HG02938 (cell line): ENCODE measurements around the gene ARHGAP22.

Experiments used
- ATAC-seq: cut with Tn5 transposase; IDR thresholded peaks from one replicate; pipeline ENCODE4 v1.9.1; 2021; ENCODE audit warnings: mild to moderate bottlenecking, moderate library complexity; ENCODE audit not compliant: unreplicated experiment

The ARHGAP22 gene

GRCh38 chr10:48485711-48486110 is 119.2 kb downstream of the ARHGAP22 start:
- ATAC-seq, result no peak

- ATAC-seq, result no peak
These were observed 120.0 kb downstream of the ARHGAP22 start for GRCh38 chr10:48484911-48485310.

GRCh38 chr10:48482207-48482606 is 122.7 kb downstream of the ARHGAP22 start:
- no peak for ATAC-seq

GRCh38 chr10:48481385-48481784 is 123.5 kb downstream of the ARHGAP22 start:
- no peak for ATAC-seq

- ATAC-seq, result no peak
These were observed 124.2 kb downstream of the ARHGAP22 start for GRCh38 chr10:48480397-48481374.

- no peak for ATAC-seq
These were observed 125.7 kb downstream of the ARHGAP22 start for GRCh38 chr10:48478980-48479811.

GRCh38 chr10:48478469-48478868 is 126.4 kb downstream of the ARHGAP22 start:
- no peak for ATAC-seq

GRCh38 chr10:48477616-48478015 is 127.3 kb downstream of the ARHGAP22 start:
- no peak for ATAC-seq

GRCh38 chr10:48477141-48477540 is 127.7 kb downstream of the ARHGAP22 start:
- ATAC-seq, result no peak

GRCh38 chr10:48476279-48476982 is 128.4 kb downstream of the ARHGAP22 start:
- ATAC-seq, result no peak

GRCh38 chr10:48475943-48476278 is 129.0 kb downstream of the ARHGAP22 start:
- no peak for ATAC-seq

GRCh38 chr10:48474765-48475365 is 130.0 kb downstream of the ARHGAP22 start:
- no peak for ATAC-seq

- ATAC-seq, result no peak
These were observed 131.2 kb downstream of the ARHGAP22 start for GRCh38 chr10:48473704-48474103.

GRCh38 chr10:48472501-48473069 is 132.3 kb downstream of the ARHGAP22 start:
- ATAC-seq, result no peak

GRCh38 chr10:48470893-48471805 is 133.7 kb downstream of the ARHGAP22 start:
- no peak for ATAC-seq

GRCh38 chr10:48470115-48470892 is 134.6 kb downstream of the ARHGAP22 start:
- no peak for ATAC-seq

GRCh38 chr10:48469516-48470020 is 135.3 kb downstream of the ARHGAP22 start:
- ATAC-seq, result no peak

- no peak for ATAC-seq
These were observed 135.9 kb downstream of the ARHGAP22 start for GRCh38 chr10:48468866-48469511.
